Measurements from ENCODE around the gene MOB3B.

Gene MOB3B

DNA sequence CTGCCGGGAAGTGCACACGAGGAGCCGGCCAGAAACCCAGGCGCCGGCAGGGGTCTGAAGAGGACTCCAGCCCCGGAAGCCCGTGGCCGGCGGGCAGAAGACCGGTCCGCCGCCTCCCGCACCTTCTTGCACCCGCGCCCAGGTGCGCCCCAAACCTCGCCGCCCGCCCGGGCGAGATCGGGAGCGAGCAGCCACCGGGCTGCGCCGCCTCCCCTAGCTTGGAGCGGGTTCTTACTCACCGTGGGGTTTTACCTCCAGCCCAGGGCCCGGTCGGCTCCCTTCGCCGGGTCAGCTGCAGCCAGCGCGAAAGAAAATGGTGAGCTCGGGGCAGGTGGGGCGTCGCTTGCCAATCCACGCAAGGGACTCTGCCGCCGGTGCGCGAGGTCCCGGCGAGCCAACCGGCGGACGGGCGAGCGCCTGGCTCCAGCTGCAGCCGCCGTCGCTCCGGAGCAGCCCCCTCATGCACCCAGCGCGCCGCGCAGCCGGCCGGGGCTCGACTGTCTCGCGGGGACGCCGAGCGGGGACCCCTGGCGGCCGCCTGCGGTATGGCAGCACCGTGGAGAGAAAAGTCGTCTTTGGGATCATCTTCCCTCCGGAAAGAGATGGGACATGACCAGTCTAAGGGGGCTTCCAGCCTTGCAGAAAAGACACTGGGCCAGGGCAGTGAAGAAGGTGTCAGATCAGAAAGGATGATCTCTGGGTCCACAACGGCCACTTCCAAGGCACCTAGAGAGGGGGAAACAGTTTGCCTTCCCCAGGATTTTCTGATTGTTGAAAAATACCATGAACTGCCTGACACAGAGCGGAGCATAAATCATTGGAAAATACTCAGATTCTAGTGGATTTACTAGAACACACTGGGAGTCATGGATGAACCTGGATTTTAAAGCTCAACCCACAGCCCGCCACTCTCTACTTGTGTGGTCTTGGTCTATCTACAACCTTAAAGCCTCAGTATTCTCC is at the start of gene MOB3B:
TSS of gene MOB3B (minus strand) at position 499 of the 963 bp plus-strand sequence. CDS start 74,264 bp downstream, outside the sequence.
- DNase-seq: peak; percentile 78

DNA sequence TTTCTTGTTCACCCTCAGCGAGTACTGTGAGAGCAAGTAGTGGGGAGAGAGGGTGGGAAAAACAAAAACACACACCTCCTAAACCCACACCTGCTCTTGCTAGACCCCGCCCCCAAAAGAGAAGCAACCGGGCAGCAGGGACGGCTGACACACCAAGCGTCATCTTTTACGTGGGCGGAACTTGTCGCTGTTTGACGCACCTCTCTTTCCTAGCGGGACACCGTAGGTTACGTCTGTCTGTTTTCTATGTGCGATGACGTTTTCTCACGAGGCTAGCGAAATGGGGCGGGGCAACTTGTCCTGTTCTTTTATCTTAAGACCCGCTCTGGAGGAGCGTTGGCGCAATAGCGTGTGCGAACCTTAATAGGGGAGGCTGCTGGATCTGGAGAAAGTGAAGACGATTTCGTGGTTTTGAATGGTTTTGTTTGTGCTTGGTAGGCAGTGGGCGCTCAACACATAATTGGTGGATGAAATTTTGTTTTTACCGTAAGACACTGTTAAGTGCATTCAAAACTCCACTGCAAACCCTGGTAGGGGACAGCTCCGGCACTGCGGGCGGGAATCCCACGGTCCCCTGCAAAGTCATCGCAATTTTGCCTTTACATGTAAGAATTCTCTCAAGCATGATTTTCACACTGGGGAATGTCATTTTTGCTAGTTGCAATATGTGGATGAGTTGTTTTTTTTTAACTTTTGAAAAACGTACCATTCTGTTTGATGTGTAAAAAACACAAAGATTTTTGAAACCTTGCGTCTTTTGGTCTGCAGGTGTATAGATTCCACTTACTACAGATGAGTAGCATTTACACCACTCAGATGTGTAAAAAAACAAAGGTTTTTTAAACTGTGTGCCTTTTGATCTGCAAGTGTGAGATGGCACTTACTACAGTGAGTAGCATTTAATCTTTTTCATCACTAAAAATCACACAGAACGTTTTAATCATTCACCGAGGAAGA is 44.3 kb upstream of the MOB3B start:
- peak; percentile 97 for DNase-seq

DNA sequence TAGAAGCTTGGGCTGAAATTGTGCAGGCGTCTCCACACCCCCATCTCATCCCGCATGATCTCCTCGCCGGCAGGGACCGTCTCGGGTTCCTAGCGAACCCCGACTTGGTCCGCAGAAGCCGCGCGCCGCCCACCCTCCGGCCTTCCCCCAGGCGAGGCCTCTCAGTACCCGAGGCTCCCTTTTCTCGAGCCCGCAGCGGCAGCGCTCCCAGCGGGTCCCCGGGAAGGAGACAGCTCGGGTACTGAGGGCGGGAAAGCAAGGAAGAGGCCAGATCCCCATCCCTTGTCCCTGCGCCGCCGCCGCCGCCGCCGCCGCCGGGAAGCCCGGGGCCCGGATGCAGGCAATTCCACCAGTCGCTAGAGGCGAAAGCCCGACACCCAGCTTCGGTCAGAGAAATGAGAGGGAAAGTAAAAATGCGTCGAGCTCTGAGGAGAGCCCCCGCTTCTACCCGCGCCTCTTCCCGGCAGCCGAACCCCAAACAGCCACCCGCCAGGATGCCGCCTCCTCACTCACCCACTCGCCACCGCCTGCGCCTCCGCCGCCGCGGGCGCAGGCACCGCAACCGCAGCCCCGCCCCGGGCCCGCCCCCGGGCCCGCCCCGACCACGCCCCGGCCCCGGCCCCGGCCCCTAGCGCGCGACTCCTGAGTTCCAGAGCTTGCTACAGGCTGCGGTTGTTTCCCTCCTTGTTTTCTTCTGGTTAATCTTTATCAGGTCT is 43.5 kb upstream of the MOB3B start, which contains the start of gene C9orf72:
TSS of gene C9orf72 (minus strand) at position 564 of the 716 bp plus-strand sequence. CDS start 6,361 bp downstream, outside the sequence.
- peak; percentile 79 for DNase-seq

DNA sequence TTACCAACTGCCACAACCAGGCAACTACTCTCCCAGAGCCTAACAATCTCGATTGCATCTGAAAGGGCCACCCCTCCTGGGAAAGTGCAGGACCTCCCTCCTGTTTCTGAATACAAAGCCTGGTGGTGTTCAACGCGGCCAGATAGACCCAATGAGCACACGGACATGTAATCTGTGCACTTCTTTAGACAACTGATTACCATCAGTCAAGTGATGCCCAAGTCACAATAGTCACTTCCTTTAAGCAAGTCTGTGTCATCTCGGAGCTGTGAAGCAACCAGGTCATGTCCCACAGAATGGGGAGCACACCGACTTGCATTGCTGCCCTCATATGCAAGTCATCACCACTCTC is 42.9 kb upstream of the MOB3B start:
- peak; percentile 45 for DNase-seq

DNA sequence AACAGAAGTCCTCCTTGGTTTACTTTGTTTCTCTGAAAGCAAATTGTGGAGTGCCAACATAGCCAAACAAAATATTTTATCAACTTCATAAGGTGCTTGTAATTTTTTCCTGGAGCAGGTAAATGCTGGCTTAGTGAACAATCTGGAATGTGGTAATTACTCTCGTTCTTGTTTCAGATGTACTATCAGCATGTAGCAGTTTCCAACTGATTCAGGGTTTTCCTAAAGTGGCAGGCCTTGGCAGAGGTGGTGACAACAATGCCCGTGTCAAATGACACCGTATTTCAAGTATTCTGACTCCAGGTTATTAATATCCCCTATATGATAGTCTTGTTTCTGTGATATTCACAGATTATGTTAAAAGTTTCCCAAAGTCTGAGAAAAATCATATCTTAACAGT is 42.4 kb upstream of the MOB3B start:
- DNase-seq: no peak

DNA sequence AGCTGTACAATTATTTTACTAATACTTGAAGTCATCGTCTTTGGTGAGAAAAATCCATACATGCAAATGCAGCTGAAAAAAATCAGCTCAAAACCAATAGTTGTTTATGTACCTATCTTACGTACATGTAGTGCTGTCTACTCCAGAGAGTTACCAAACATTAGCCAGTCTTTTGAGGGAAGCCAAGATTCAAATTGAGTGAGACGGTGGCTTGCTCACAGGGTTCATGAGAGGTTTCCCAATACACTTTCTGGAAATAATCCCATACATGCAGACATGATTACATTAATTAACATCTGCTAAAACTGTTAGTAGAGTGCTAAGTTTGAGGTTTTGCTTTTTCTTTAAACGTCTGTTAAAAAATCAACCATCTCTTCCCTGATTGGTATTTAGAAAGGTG is 41.4 kb upstream of the MOB3B start:
- no peak for DNase-seq

DNA sequence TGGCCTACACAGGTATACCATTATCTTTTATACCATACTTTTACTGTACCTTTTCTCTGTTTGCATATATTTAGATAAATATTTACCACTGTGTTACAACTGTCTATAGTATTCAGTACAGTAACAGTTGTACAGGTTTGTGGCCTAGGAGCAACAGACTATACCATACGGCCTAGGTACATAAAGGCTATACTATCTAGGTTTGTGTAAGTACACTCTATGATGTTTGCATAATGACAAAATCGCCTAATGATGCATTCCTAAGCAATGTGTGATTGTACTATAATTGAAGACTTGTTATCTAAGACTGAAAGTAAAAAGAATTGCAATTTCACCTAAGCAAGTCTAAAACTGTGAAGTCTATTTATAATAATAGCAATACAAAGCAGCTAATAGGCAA is 39.8 kb upstream of the MOB3B start:
- no peak for DNase-seq

DNA sequence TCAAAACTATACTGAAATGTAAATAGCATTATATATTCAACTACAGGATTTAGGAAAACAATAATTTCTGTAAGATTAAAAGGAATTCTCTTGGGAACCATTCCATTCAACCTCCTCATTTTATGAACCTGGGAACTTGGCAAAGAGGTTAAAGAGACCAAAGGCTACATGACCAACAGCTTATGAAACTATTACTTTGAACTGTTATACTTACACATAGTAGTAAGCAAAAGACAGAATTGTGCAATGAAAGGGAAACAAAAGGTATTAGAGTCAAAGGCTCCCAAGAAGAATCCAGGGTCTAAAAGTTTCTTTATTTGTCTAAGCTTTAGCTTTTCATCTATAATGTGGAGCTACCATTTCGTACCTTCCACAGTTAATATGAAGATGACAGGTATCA is 36.5 kb upstream of the MOB3B start:
- no peak for DNase-seq

DNA sequence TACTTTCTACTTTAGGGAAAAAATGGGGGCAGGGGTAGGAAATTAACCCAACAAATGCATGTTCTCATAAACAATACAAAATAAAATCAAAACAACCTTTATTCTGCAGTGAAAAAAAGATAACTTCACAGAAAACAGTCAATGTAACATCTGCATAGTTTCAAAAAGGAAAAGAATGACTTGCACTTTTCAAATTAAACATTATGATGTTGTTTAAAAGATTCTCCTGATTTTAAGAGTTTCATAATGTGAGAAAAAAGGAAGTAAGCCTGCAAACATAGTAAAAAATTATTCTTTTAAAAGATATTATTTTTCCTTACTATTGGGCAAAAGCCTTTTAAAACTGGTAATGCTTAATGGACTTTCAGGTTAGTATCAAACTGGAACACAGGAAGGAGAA is 36.1 kb upstream of the MOB3B start:
- no peak for DNase-seq

DNA sequence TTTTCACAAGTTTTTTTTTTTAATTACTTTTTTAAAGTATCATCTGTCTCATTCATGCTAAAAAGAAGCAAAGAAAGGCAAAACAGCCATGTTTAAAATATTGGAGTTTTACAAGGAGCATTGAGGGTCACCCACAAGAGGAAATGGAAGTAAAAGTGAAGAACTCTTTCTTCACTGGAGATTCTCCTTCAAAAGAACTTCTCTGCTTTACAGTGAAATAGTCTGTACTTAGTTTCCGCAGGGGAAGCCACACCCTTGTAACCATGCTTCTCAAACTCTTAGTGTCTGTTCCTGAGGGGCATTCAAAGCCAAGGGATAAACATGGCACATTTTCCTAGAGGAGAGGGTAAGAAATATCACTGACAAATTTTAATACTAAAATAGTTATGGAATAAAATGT is 35.1 kb upstream of the MOB3B start:
- DNase-seq: no peak

DNA sequence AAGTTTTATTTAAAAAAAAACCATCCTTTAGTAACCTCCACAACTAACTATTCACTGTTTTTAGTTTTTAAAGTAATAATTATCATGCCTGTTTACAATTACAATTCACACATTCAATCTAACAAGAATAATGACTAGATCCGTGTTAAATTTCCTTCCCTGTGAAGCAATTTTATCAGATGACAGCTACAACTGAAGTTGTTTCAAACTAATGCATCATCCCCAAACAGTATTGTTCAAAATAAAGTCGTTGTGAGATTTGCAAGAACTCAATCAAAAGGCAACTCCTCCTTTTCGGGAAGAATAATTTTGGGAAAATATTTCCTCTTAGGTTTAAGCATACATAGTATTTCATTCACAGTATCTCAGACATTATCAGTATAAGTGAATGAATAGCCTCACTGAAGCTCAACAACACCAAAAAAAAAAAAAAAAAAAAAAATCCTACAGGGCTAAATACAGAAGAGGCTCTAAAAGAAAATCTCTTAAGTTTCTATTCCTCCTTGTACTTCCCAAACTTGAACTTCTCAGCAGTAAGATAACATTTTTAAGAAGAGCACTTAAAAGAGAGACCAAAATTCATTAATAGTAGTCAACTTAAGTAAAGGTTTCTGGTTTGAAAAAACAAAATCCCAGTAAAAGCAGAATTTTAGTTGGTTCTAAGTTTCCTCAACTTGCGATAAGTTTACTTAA is 34.3 kb upstream of the MOB3B start:
- no peak for DNase-seq

DNA sequence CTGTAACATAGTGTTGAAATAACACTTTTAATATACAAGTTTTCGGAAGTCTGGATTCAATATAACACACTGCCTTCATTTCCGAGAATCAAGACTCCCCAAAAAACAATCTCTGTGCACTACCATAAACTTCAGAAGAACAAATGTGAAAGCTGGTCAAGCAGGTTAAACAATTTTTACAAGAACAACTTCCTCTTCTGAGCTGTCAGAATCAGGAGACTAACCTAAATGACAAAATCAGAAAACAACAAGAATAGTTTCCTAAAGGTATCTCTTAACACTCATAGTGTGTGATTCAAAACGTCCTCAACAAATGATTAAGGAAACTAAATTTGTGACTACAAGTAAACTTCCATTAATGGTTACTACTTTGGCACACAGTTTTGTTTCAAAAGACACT is 32.1 kb upstream of the MOB3B start:
- no peak for DNase-seq

DNA sequence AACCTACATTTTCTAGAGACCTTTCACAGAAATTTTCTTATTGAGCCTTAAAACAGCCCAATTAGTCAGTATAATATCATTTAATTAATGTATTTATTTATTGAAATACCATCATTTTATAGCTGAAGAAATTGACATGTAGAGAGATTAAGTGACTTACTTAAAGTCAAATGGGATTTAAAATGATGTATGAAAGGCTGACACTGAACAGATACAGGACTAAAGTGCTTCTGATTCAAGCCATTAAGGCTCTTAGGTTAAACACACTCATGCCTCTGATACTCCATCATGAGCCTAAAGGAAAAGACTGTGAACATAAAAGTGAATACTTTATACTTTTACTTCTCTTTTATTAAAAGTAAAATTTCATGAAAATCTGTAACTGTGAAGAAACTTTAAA is 30.8 kb upstream of the MOB3B start:
- DNase-seq: no peak

DNA sequence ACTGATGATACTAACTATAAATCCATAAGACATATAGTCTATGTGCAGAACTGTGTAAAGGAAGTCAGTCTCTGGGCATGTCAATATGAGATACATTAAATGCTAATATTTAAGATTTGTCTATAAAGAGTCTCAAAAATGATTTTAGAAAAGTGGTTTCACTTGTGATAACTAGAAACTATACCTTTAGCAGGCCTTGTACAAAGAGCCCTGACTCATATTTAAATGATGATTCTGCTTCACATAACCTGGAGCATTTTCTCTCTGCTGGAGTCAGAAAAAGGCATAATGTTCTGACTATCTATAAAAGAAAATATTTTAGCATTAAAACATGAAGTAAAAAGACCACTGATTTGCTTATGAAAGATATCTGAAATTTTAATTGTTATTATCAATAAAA is 28.7 kb upstream of the MOB3B start:
- no peak for DNase-seq

DNA sequence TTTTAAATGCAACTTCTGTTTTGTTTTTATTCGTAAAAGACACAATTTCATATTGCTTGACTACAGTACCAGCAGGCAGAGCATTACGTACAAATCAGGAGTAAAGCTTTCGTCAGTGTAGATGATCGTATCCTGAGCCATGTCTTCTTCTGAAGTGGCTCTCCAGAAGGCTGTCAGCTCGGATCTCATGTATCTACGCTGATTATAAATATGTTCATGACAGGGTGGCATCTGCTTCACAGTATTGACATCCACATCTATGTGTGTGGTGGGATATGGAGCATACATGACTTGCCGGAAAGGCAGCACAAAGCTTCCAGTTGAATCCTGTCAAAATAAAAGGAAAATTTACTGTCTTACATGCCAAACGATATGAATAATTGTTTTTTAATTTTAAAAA is 26.9 kb upstream of the MOB3B start:
- no peak for DNase-seq

DNA sequence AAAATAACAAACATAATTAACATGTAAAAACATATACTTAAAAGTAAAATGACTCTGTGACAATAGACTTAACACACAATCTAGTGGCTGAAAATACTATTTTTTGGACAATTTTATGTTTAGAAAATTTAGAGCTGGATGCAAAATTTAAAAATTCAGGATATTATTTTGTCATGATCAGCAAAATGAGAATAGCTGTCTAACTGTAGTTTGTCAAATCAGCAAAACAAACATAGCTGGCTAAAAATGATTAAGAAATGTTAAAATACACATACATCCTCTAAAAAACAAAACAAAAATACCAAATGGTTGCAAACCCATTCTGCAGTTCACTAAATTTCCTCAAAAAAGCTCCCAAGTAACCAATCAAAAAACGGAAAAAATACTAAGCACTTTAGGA is 25.1 kb upstream of the MOB3B start:
- DNase-seq: no peak

DNA sequence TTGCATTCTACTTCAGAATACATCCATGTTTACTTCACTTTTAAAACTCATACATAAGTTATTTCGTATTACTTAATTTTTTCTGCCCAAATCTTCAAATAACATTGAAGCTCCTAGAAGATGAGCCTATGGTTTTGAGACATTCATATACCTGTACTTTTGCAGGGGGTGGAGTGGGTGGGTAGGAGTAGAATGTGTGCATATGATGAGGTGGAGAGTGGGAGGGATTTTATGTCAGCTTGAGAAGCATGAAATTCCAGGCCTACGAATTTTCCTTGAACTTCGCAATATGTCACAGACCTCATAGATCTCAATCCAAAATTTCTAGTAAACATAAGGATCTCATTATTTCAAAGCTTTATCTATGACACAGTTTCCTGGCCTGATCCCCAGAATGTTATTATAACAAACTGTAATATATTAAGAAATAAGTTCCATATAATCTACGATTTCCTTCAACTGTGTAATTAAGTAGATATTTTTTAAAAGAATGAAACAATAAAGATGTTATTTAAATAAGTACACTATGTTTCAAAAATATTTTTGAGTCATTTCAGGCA is 19.7 kb upstream of the MOB3B start:
- no peak for DNase-seq

DNA sequence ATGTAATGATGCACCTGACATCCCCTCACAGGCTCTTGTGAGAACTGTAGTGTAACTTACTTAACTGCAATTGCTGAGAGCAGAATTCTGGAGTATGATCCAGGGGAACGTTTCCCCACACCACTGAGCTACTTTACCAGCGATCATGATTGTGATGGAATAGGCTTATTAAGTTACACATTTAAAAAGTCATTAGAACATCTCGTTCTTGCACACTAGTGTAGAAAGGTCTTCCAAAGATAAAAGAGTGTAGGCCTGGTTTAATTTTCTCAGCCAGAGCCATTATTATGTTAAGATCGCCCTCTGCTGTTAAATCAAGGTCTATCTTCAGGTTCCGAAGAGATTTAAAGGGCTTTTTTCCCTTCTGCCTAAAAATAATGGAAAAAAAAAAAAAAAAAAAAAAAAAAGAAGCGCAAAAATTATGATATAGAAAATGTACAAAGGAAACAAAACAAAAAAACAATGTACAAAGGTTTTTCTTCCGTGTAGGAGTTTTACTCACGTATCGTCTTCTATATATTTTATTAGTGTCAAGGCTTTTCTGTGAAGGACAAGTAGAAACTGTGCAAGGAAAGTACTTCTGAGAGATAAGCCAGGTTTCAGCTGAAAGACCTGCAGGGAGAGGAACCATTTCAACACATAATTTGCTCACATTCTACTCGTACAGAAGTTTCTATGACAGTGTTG is 18.6 kb upstream of the MOB3B start:
- no peak for DNase-seq

DNA sequence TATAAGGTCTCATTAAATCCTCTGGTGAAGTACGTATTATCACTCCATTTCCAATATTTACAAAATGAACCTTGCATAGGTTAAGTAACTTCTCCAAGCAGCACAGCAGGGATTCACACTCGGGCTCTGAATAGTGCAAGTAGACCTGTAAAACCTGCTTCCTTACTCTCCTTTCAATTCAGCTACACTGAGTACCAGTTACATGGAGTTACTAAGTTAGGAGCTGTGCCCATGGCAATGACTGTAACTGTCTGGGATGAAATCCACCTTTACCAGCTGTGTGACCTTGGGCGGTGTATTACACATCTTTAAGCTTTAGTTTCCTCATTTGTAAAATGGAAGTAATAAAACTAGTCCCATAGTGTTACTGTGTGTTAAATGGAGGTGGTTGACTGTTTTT is 15.9 kb upstream of the MOB3B start:
- DNase-seq: no peak

DNA sequence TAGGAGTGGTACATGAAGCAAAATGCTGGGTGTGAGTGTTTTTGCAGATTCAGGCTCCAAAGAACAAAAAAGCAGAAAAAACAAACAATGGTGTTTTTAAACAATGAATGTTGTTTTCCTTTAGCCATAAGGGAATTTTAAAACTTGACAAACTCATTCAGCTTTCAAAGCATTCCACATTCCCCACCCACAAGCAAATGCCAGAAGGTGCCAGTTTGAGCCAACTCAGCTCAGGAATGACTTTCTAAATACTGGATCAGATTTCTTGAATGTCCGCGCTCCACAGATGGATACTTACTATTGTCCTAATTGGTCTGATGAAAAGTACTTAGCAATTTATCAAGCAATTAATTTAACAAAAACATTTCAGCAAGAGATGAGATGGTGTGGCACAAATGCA is 12.9 kb upstream of the MOB3B start:
- no peak for DNase-seq

DNA sequence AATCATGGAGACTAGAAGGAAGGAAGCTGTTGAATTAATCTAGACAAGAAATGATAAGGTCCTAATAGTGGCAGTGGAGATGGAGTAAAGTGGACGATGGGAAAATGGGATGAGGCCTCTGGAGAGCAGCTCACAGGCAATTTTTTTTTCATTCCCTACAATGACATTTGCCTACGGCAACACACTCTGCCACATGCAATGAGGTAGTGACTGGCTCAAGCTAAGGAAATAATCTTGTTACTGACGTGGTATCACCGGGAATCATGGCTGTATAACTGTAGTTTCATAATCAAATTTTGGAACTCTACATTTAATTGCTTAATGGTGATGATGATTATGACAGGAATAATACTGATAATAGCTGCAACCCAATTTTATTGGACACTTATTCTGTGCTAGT is 12.1 kb upstream of the MOB3B start:
- DNase-seq: no peak
